22Rv1 (cell line): ENCODE results near the gene FBH1.

Source experiments
- CTCF ChIP-seq: fragments of 450-650 bp; IDR thresholded peaks from 2 replicates; pipeline ENCODE4 v1.5.1; 2017; ENCODE audit warnings: mild to moderate bottlenecking
- ZFX ChIP-seq: fragments of 450-650 bp; IDR thresholded peaks from 2 replicates; pipeline ENCODE4 v1.6.1; 2017; ENCODE audit warnings: antibody characterized with exemption, borderline replicate concordance

GRCh38 chr10:5856701-5857004, 33.4 kb upstream of the FBH1 start:
- TF ChIP-seq CTCF (no peak), ZFX (no peak)
